H1 (cell line): ENCODE results near the gene LGALS3. TPM values are rescaled to one million over a fixed set of nuclear protein-coding genes. Genes with fewer than 3 reads are reported as not detected.

ENCODE experiments used
- CTCF ChIA-PET: fragments of 300-600 bp; sonication (Branson Sonifier 250); formaldehyde crosslinking; loops from one replicate; lab custom pipeline; 2021; ENCODE audit not compliant: partially characterized antibody; lab: Charles Lee
- POLR2A ChIA-PET: fragments of 300-600 bp; sonication (Branson Sonifier 250); formaldehyde crosslinking; loops from one replicate; lab custom pipeline; 2021; ENCODE audit warnings: inconsistent platforms; ENCODE audit not compliant: partially characterized antibody; lab: Charles Lee
- DNase-seq, 2 experiments: peaks; one replicate each; pipeline versions ENCODE4 v3.0.0 to v3.0.0-alpha.2; 2010 to 2022; ENCODE audit warnings: low spot score in 2 of 2, low read depth in 1 of 2, mixed read lengths in 1 of 2
- FAIRE-seq: peaks from 2 replicates; lab custom pipeline; 2011; peaks lifted over from hg19 to GRCh38; lab: Jason Lieb, UNC
- H2AFZ ChIP-seq: 2 replicates; pipeline ENCODE4 v1.8.1; 2012; ENCODE audit warnings: low read length, inconsistent platforms
- H2AK5ac ChIP-seq: 2 replicates; pipeline ENCODE4 v1.6.1; 2013; ENCODE audit warnings: low read depth, low read length
- H2BK120ac ChIP-seq: replicated peaks from 2 replicates; pipeline ENCODE3; 2013; ENCODE audit warnings: low read depth, low read length, inconsistent platforms
- H2BK12ac ChIP-seq: 2 replicates; pipeline ENCODE4 v1.6.1; 2013; ENCODE audit warnings: low read depth, low read length
- H2BK15ac ChIP-seq: 2 replicates; pipeline ENCODE4 v1.6.1; 2013; ENCODE audit warnings: low read length
- H2BK20ac ChIP-seq: 2 replicates; pipeline ENCODE4 v1.6.1; 2013; ENCODE audit warnings: low read length
- H2BK5ac ChIP-seq: 2 replicates; pipeline ENCODE4 v1.6.1; 2013; ENCODE audit warnings: low read depth, low read length
- H3K14ac ChIP-seq: 2 replicates; pipeline ENCODE4 v1.6.1; 2013; ENCODE audit warnings: inconsistent platforms; ENCODE audit not compliant: insufficient read length
- H3K18ac ChIP-seq: 2 replicates; pipeline ENCODE4 v1.6.1; 2013; ENCODE audit warnings: low read length; ENCODE audit errors: extremely low read depth
- H3K23ac ChIP-seq: 2 replicates; pipeline ENCODE4 v1.6.1; 2013; ENCODE audit warnings: inconsistent platforms; ENCODE audit not compliant: insufficient read length
- H3K23me2 ChIP-seq: 2 replicates; pipeline ENCODE4 v1.6.1; 2013; ENCODE audit warnings: low read depth, low read length
- H3K27ac ChIP-seq: 2 replicates; pipeline ENCODE4 v1.6.1; 2011; ENCODE audit warnings: low read depth, low read length, inconsistent platforms
- H3K27me3 ChIP-seq, 4 experiments: replicated peaks in 1 of 4; 1 replicate in 1 of 4; 2 replicates in 3 of 4; pipeline versions ENCODE4 v1.6.1 to v1.8.1; 2011 to 2013; ENCODE audit warnings: low read length in 3 of 4, mild to moderate bottlenecking in 3 of 4, inconsistent platforms in 2 of 4, mixed read lengths in 2 of 4, moderate library complexity in 1 of 4; ENCODE audit not compliant: control insufficient read depth in 3 of 4, insufficient read depth in 3 of 4; ENCODE audit errors: extremely low read depth in 1 of 4
- H3K36me3 ChIP-seq, 4 experiments: 2 replicates each; pipeline versions ENCODE4 v1.6.1 to v1.8.1; 2011 to 2013; ENCODE audit warnings: mild to moderate bottlenecking in 4 of 4, low read length in 3 of 4, moderate library complexity in 2 of 4, control low read depth in 1 of 4, inconsistent platforms in 1 of 4; ENCODE audit not compliant: insufficient read depth in 4 of 4, control insufficient read depth in 2 of 4
- H3K4ac ChIP-seq: replicated peaks from 2 replicates; pipeline ENCODE3; 2013; ENCODE audit warnings: low read length, low read depth, mixed read lengths, inconsistent platforms; ENCODE audit not compliant: insufficient read length
- H3K4me1 ChIP-seq, 4 experiments: replicated peaks in 1 of 4; 1 replicate in 1 of 4; 2 replicates in 3 of 4; pipeline versions ENCODE4 v1.6.1 to v1.8.1; 2011 to 2013; ENCODE audit warnings: low read length in 3 of 4, inconsistent platforms in 2 of 4, mixed read lengths in 1 of 4; ENCODE audit not compliant: insufficient read depth in 4 of 4, control insufficient read depth in 3 of 4
- H3K4me2 ChIP-seq, 2 experiments: 2 replicates each; pipeline versions ENCODE4 v1.6.1 to v1.8.1; 2011 to 2013; ENCODE audit warnings: low read depth in 2 of 2, low read length in 2 of 2, control low read depth in 1 of 2, inconsistent platforms in 1 of 2, mild to moderate bottlenecking in 1 of 2; ENCODE audit not compliant: insufficient read depth in 1 of 2
- H3K4me3 ChIP-seq, 4 experiments: fragments of 200-600, 300-600 bp in 1 of 4; sonication (generic), shearing (Covaris generic), sonication (Bioruptor Twin) in 1 of 4; 2 replicates each; pipeline versions ENCODE4 v1.5.1 to v1.8.1; 2011 to 2016; ENCODE audit warnings: low read length in 4 of 4, low read depth in 3 of 4, control low read depth in 2 of 4, inconsistent platforms in 2 of 4, mild to moderate bottlenecking in 2 of 4, mixed read lengths in 1 of 4, moderate library complexity in 1 of 4; ENCODE audit not compliant: insufficient read depth in 2 of 4; ENCODE audit errors: extremely low read depth in 1 of 4
- H3K56ac ChIP-seq: replicated peaks from 2 replicates; pipeline ENCODE3; 2013; ENCODE audit warnings: low read depth, mild to moderate bottlenecking, mixed read lengths, low read length, inconsistent platforms; ENCODE audit not compliant: insufficient read length
- H3K79me1 ChIP-seq: 2 replicates; pipeline ENCODE4 v1.6.1; 2013; ENCODE audit warnings: low read depth, low read length, control low read depth
- H3K79me2 ChIP-seq, 2 experiments: 2 replicates each; pipeline versions ENCODE4 v1.6.1 to v1.8.1; 2012 to 2013; ENCODE audit warnings: low read length in 2 of 2, mild to moderate bottlenecking in 2 of 2, inconsistent platforms in 1 of 2; ENCODE audit not compliant: insufficient read depth in 2 of 2, control insufficient read depth in 1 of 2
- H3K9ac ChIP-seq, 4 experiments: replicated peaks in 1 of 4; 1 replicate in 1 of 4; 2 replicates in 3 of 4; pipeline versions ENCODE4 v1.6.1 to v1.8.1; 2011 to 2013; ENCODE audit warnings: low read depth in 3 of 4, low read length in 3 of 4, control low read depth in 2 of 4, mild to moderate bottlenecking in 2 of 4, moderate library complexity in 2 of 4, inconsistent platforms in 1 of 4; ENCODE audit errors: extremely low read depth in 1 of 4
- H3K9me3 ChIP-seq, 2 experiments: 2 replicates each; pipeline versions ENCODE4 v1.6.1 to v1.8.1; 2012 to 2013; ENCODE audit warnings: mild to moderate bottlenecking in 2 of 2, moderate library complexity in 2 of 2, control low read depth in 1 of 2, inconsistent platforms in 1 of 2, low read depth in 1 of 2, low read length in 1 of 2, mixed read lengths in 1 of 2; ENCODE audit not compliant: insufficient read depth in 2 of 2
- H4K20me1 ChIP-seq, 2 experiments: replicated peaks in 1 of 2; 2 replicates each; pipeline versions ENCODE3 to v1.8.1; 2011 to 2013; ENCODE audit warnings: inconsistent platforms in 2 of 2, low read length in 2 of 2, mild to moderate bottlenecking in 1 of 2; ENCODE audit not compliant: insufficient read depth in 2 of 2, control insufficient read depth in 1 of 2
- H4K5ac ChIP-seq: 2 replicates; pipeline ENCODE4 v1.6.1; 2013; ENCODE audit warnings: low read length, low read depth, mixed read lengths, inconsistent platforms; ENCODE audit not compliant: insufficient read length
- H4K8ac ChIP-seq: 2 replicates; pipeline ENCODE4 v1.8.0; 2013; ENCODE audit warnings: mild to moderate bottlenecking, moderate library complexity, low read length, inconsistent platforms; ENCODE audit not compliant: insufficient read depth; ENCODE audit errors: extremely low read depth
- H4K91ac ChIP-seq: replicated peaks from 2 replicates; pipeline ENCODE3; 2013; ENCODE audit warnings: low read length, mixed read lengths, inconsistent platforms; ENCODE audit not compliant: insufficient read length
- BACH1 ChIP-seq: IDR thresholded peaks from 2 replicates; pipeline ENCODE4 v1.6.1; 2012; ENCODE audit warnings: low read length, improper control_type of control experiment
- CTBP2 ChIP-seq: IDR thresholded peaks from 2 replicates; pipeline ENCODE4 v1.7.0; 2011; ENCODE audit warnings: borderline replicate concordance, mild to moderate bottlenecking, moderate library complexity, mixed read lengths, low read length; ENCODE audit not compliant: insufficient read depth, insufficient read length
- GABPA ChIP-seq: IDR thresholded peaks from 2 replicates; pipeline ENCODE4 v1.6.1; 2011; ENCODE audit warnings: mild to moderate bottlenecking, low read length, moderate library complexity, borderline replicate concordance; ENCODE audit not compliant: insufficient read depth
- HDAC6 ChIP-seq: IDR thresholded peaks from one replicate; pipeline ENCODE4 v1.7.1; 2012; ENCODE audit warnings: low read depth, mild to moderate bottlenecking, inconsistent platforms, low read length, moderate library complexity
- KDM5A ChIP-seq: fragments of 200-600 bp; IDR thresholded peaks from 2 replicates; pipeline ENCODE4 v1.7.1; 2012; ENCODE audit warnings: mild to moderate bottlenecking, low read length, inconsistent platforms, mixed read lengths
- NRF1 ChIP-seq: IDR thresholded peaks from 2 replicates; pipeline ENCODE4 v1.6.1; 2011; ENCODE audit warnings: mild to moderate bottlenecking, low read depth, low read length, improper control_type of control experiment
- SP4 ChIP-seq: IDR thresholded peaks from 2 replicates; pipeline ENCODE4 v1.6.1; 2012; ENCODE audit warnings: low read length, inconsistent platforms
- SRF ChIP-seq: IDR thresholded peaks from 2 replicates; pipeline ENCODE4 v1.6.1; 2011; ENCODE audit warnings: mild to moderate bottlenecking, low read depth, low read length, moderate library complexity
- SUZ12 ChIP-seq: fragments of 200-600 bp; sonication (generic); IDR thresholded peaks from 2 replicates; pipeline ENCODE4 v1.6.1; 2012; ENCODE audit warnings: mild to moderate bottlenecking, inconsistent platforms, low read length, moderate library complexity, mixed read lengths
- TAF1 ChIP-seq: IDR thresholded peaks from 2 replicates; pipeline ENCODE4 v1.6.1; 2011; ENCODE audit warnings: mild to moderate bottlenecking, low read depth, low read length
- TEAD4 ChIP-seq: IDR thresholded peaks from 2 replicates; pipeline ENCODE4 v1.6.1; 2012; ENCODE audit warnings: low read depth, low read length, inconsistent platforms, mixed read lengths
- YY1 ChIP-seq: IDR thresholded peaks from 2 replicates; pipeline ENCODE4 v1.6.1; 2011; ENCODE audit warnings: low read depth, mild to moderate bottlenecking, low read length
- ZNF274 ChIP-seq: IDR thresholded peaks from 2 replicates; pipeline ENCODE4 v1.7.0; 2012; ENCODE audit warnings: low read length, borderline replicate concordance; ENCODE audit errors: extremely low read depth
- WGBS, 2 experiments: shearing (Covaris generic) in 1 of 2; methylation state at CpG; one replicate each; pipeline versions ENCODE4 v1.1.6 to v1.1.7; 2013 to 2015; ENCODE audit warnings: low lambda C conversion rate in 2 of 2, mixed read lengths in 2 of 2, inconsistent platforms in 1 of 2, low coverage in 1 of 2, missing lambda C conversion rate in 1 of 2; ENCODE audit not compliant: insufficient replicate concordance in 2 of 2, insufficient coverage in 1 of 2, insufficient read length in 1 of 2; ENCODE audit errors: extremely low coverage in 1 of 2, missing lambda C conversion rate in 1 of 2; 5-methylcytosine and 5-hydroxymethylcytosine counted together
- polyA plus RNA-seq, 7 experiments: library from polyadenylated mRNA; depleted of rRNA in 3 of 7; stranded (reverse) in 5 of 7; unstranded in 2 of 7; fragments of >200 nt in 5 of 7; fragments of 200-250 nt in 2 of 7; gene quantifications; 1 replicate in 5 of 7; 2 replicates in 1 of 7; 4 replicates in 1 of 7; pipeline versions ENCODE4 v1.2.1 to v1.2.3, GENCODE V29; 2011 to 2013; ENCODE audit warnings: missing spikeins in 2 of 7, mixed read lengths in 2 of 7
- total RNA-seq: library from RNA; stranded (reverse); fragmentation: NEBNext Ultra II Directional; extraction: Animal tissue kit (Norgen Biotek cat#: 25700); gene quantifications from 2 replicates; pipeline ENCODE4 v1.2.1, GENCODE V29; 2021

LGALS3 gene
- total and polyA plus RNA-seq, 2 of the 8 experiments (the other 6 are each of a cell fraction or from before 2014, with no cell fraction given), result 9.7 to 14.5 TPM

- WGBS, 2 experiments, result 15% methylated on average over 13 of the region's 13 CpGs; no CpG with 5 or more reads in 1 of the 2 experiments
- POLR2A ChIA-PET, result interaction anchor here (0.5 to 2.6 kb wide), 19 partner anchors 9 to 308 kb away, joined by 3 to 15 read pairs (median 4); partner anchors contain the start of genes ATG14, LGALS3, MAPK1IP1L and SOCS4
- H3K23me2 ChIP-seq, result no peaks in the 10 kb centered on the region
- TF ChIP-seq YY1 (0 out of 2 replicates have a peak, but pooled peaks have one; percentile 6), SP4 (no peak), CTBP2 (no peak), ZNF274 (no peak), TAF1 (peak; percentile 40; the same call in 1 of the 2 replicates), BACH1 (no peak), SUZ12 (no peak), SRF (no peak), KDM5A (no peak), GABPA (no peak), NRF1 (no peak), HDAC6 (no peak), TEAD4 (peak; percentile 51; the same call in 1 of the 2 replicates)
Observed at GRCh38 chr14:55103005-55103640, 25.9 kb upstream of the LGALS3 start.

More at GRCh38 chr14:55103005-55103640, 25.9 kb upstream of the LGALS3 start:
- FAIRE-seq, result no peak
- no peak overlapping the region for H3K56ac ChIP-seq
- H2BK5ac ChIP-seq, result peak overlapping the region; percentile 14
- H2BK20ac ChIP-seq, result peak overlapping the region; percentile 76
- H3K4me1 ChIP-seq, result peaks cover 11 to 27% (median 16%) of the 10 kb centered on the region in 4 experiments; a peak in 6 of 7 replicates
- H4K5ac ChIP-seq, result peak overlapping the region; percentile 46
- H3K79me1 ChIP-seq, result no peaks in the 10 kb centered on the region
- H3K9me3 ChIP-seq, result no peaks in the 10 kb centered on the region
- DNase-seq, result peak; percentile 59 to 81
- H3K23ac ChIP-seq, result no peak overlapping the region
- H2BK120ac ChIP-seq, result peak overlapping the region; percentile 48
- peak overlapping the region; percentile 42; the same call in 1 of the 2 replicates for H3K27ac ChIP-seq
- H4K8ac ChIP-seq, result 0 out of 2 replicates have a peak overlapping the region, but pooled peaks have one; percentile 58
- H3K4ac ChIP-seq, result peak overlapping the region; percentile 50
- H2BK15ac ChIP-seq, result no peak overlapping the region
- no peaks in the 10 kb centered on the region for H4K20me1 ChIP-seq
- peak overlapping the region; percentile 86 for H3K18ac ChIP-seq
- no peaks in the 10 kb centered on the region for H3K36me3 ChIP-seq
- H3K4me3 ChIP-seq, result peak overlapping the region in 1 of 4 experiments; percentile 34; a peak in 2 of 8 replicates
- H4K91ac ChIP-seq, result peak overlapping the region; percentile 67
- no peak overlapping the region for H3K14ac ChIP-seq
- H3K27me3 ChIP-seq, result no peaks in the 10 kb centered on the region
- H2AFZ ChIP-seq, result peak overlapping the region; percentile 93
- H3K4me2 ChIP-seq, result peak overlapping the region; percentile 25 to 59
- H2AK5ac ChIP-seq, result no peak overlapping the region
- CTCF ChIA-PET, result interaction anchor here (0.7 to 5.1 kb wide), 9 partner anchors 14 to 57 kb away, joined by 3 to 29 read pairs (median 4); partner anchors contain the start of genes LGALS3 and MAPK1IP1L
- H3K79me2 ChIP-seq, result no peaks in the 10 kb centered on the region
- H3K9ac ChIP-seq, result no peak overlapping the region; a peak in 1 of 7 replicates
- peak overlapping the region; percentile 69 for H2BK12ac ChIP-seq
